Limb (tissue), 2 donors: Measurements from ENCODE around the gene CACFD1.

Source experiments
- DNase-seq, 2 donors: peaks; one replicate each; pipeline ENCODE4 v3.0.0-alpha.2; 2016; ENCODE audit errors: extremely low spot score in 2 of 2

Gene CACFD1

GRCh38 chr9:133515615-133516255 is 56.0 kb downstream of the CACFD1 start:
- no peak for DNase-seq

GRCh38 chr9:133516256-133516960 is 56.6 kb downstream of the CACFD1 start:
- DNase-seq: no peak

GRCh38 chr9:133516961-133517350 is 57.2 kb downstream of the CACFD1 start:
- no peak for DNase-seq

GRCh38 chr9:133517711-133518110 is 57.9 kb downstream of the CACFD1 start:
- no peak for DNase-seq

GRCh38 chr9:133518200-133518599 is 58.4 kb downstream of the CACFD1 start:
- no peak for DNase-seq

GRCh38 chr9:133518706-133519449 is 59.1 kb downstream of the CACFD1 start:
- DNase-seq: no peak

GRCh38 chr9:133519693-133520092 is 59.9 kb downstream of the CACFD1 start:
- no peak for DNase-seq

- no peak for DNase-seq
Observed at GRCh38 chr9:133520121-133520835, 60.5 kb downstream of the CACFD1 start.
